HG02642 (cell line): ENCODE data around the gene MAP4K3.
"Not testable (repeated sequence)": the region's sequence is repeated elsewhere in the genome, so short reads cannot be mapped to it uniquely, and the experiment has no call there.

Source experiments
- ATAC-seq: cut with Tn5 transposase; IDR thresholded peaks from one replicate; pipeline ENCODE4 v1.9.1; 2021; ENCODE audit warnings: mild to moderate bottlenecking; ENCODE audit not compliant: unreplicated experiment, poor library complexity

The MAP4K3 gene

GRCh38 chr2:39260087-39260486 lies 177.0 kb downstream of the MAP4K3 start:
- ATAC-seq = no peak

GRCh38 chr2:39256040-39256439 lies 181.0 kb downstream of the MAP4K3 start:
- ATAC-seq = no peak

DNA sequence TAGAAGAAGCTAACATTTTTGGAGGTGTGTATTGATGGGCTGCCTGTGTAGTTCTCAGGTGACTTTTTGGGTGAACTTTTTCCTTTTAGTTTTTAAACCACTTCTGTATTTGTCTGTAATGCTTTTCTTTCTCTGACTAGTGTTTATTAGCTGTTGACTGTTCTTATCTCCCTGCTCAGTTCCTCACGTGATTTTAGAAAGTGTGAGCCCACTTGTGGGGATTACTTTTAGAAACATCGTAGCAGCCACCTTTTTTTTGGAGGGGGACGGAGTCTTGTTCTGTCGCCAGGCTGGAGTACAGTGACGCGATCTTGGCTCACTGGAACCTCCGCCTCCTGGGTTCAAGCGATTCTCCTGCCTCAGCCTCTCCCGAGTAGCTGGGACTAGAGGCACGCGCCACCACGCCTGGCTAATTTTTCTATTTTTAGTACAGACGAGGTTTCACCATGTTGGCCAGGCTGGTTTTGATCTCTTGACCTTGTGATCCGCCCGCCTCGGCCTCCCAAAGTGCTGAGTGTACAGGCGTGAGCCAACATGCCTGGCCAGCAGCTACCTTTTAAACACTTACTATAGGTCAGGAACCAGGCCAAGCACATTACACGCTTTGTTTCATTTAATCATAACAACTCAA lies 184.1 kb downstream of the MAP4K3 start:
- no peak for ATAC-seq

DNA sequence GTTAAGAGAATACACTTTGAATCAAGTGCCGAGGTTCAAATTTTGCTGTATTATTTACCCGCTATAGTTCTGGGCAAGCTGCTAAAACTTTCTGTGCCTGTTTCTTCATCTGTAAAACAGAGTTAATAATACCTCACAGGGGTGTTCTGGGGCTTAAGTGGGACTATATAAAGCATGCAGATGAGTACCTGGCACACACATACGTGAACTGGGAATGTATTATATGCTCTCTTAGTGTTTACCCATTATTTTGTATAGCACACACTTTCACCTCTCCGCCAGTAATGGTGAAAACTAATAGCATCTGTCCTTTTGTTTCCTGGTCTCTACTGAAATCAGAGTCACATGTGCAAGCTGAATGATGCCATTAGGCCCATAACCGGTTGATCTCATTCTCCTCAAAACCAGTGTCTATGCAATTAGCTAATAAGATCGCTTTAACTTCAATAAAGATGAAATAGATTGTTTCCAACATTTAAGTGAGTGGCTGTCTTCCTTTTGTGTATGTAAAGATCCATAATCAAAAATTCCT lies 189.5 kb downstream of the MAP4K3 start:
- no peak for ATAC-seq

DNA sequence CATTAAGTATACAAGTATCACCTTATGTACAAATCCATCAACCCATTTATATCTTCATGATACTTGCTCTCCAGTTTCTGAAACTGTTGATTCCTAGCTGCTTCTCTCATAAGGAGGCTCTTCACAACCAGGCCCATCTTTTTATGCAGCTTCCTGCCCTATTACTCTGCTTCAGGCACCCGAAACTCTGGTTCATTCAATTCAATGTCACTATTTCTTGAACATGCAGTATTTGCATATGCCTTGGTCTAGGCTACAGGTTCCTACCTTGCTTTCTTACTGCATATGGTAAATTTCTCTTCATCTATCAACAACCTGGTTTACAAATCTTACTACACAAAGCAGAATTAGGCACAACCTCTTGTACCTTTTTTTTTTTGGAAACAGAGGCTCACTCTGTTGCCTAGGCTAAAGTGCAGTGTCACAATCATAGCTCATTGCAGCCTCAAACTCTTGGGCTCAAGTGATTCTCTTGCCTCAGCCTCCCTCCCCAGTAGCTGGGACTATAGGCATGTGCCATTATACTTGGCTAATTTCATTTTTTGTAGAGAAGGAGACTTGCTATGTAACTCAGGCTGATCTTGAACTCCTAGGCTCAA lies 190.6 kb downstream of the MAP4K3 start:
- no peak for ATAC-seq

GRCh38 chr2:39244963-39245625 lies 192.0 kb downstream of the MAP4K3 start:
- ATAC-seq = not testable (repeated sequence)

GRCh38 chr2:39244241-39244862 lies 192.7 kb downstream of the MAP4K3 start:
- not testable (repeated sequence) for ATAC-seq

DNA sequence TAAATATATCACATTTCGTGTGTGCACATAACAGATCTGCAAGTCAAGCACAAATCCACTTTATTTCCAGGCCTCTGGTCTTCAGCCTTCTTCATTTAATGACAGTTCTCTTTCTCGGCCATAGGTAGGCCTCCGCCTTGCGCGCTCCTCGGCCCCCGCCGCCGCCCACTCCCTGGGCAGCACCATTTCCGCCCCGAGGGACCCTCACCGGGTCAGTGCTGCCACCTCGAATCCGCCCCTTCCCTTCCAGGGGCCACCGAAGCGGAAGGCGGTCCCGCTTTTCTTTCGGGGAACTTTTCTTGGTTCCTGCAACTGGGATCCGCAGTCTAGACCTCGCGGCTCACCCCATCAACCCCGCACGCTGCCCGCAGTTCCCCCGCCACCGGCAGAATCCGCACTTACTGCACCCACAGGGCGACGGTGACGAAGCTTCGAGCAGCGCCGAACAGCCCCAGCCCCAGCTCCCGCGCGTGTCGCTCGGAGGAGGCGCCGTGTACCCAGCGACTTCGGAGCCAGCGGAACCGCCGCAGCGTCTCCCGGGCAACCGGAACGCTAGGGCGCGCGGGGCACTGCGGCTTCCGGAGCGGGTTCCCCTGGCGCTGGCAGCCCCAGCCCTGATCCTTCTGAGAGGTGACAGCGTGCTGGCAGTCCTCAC lies 193.5 kb downstream of the MAP4K3 start, which contains the start of gene CDKL4:
Gene CDKL4 (minus strand): TSS at position 502 of the 655 bp plus-strand sequence.
- ATAC-seq = peak; percentile 71

DNA sequence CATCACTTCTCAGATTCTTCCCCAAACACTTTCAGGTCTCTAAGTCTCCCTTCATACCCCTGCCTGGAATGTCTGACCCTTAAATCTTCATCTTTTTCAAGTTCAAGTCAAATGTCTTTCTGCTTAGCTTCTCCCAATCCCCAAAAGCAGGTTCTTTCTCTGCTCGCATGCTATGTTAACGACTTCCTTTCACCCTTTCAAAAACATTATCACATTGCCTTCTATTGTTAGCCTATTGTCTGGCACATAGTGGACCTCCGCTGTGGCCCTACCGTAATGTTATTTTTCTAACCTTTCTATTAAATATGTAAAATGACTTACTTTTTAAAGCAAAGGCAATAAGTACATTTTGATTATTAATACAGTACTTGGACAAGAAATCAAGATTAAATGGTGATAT lies 195.5 kb downstream of the MAP4K3 start:
- ATAC-seq = no peak

DNA sequence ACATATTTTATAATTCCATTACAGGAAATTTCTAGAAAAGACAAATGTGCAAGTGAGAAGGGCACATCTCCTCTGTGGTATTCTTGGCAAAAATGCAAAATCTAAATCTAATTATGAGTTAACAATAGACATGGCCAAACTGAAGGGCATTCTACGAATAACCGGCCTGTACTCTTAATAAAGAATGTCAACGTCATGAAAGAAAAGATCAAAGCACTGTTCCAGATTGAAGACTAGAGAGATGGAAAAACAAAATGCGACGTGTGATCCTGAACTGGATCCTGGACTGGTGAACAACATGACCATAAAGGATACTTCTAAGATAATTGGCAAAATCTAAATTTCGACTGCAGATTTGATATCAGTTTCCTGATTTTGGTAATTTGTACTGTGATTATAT lies 196.3 kb downstream of the MAP4K3 start:
- no peak for ATAC-seq

GRCh38 chr2:39234754-39235153 lies 202.3 kb downstream of the MAP4K3 start:
- no peak for ATAC-seq

DNA sequence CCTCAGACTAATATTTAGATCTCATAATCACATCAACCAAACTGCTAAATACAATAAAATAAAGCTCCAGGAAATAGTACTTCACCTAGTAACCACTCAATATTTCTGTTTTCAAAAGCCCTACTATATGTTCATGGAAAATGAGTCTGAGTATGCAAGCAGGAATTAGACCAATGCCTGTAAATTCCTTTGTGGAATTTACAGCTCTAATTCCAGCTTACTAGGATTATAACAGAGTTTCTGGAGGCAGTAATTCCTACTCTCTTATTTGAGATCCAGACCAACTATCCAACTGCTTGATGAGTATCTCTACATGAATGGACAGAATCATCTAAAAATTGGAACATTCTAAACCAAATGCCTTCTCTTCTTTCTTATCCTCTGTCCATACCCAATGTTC lies 204.9 kb downstream of the MAP4K3 start:
- ATAC-seq = no peak

DNA sequence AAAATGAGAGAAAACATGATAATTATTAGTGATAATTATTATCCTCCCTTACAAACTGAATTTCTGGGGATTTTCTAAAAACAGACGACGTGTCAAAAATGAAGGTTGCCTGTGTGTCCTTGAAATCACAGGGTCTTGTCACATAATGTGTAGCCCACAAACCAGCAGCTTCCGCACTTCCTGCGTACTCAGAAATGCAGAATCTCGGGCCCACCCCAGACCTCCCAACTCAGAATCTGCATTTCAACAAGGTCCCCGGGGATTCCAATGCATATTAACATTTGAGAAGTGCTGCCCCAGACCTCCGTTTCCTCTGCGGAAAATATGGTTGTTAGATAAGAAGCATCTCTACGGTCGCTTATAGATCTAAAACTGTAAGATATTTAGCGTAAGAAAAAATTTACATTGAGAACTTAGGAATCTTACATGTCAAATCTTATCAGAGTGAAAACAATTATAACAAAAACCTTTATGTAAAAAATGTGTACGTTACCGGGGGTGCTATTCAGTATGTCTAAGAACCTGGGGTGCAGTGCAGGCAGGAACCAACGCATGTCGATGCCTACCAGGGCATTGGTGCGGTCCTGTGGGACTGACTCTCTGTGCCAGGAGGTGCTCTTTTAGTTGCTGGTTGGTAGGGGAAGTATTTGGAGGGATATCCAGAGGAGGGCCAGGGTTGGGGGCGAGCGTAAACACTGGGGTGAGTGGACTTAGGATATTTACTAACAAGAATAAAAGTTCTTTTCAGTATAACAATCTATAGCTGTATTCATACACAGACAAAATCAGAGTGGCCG lies 208.5 kb downstream of the MAP4K3 start:
- peak; percentile 22 for ATAC-seq

GRCh38 chr2:39227628-39228412 lies 209.3 kb downstream of the MAP4K3 start:
- ATAC-seq = peak; percentile 79

- ATAC-seq = no peak
Measured at GRCh38 chr2:39225567-39225966, 211.5 kb downstream of the MAP4K3 start.

- ATAC-seq = no peak
Measured at GRCh38 chr2:39223909-39224308, 213.2 kb downstream of the MAP4K3 start.

DNA sequence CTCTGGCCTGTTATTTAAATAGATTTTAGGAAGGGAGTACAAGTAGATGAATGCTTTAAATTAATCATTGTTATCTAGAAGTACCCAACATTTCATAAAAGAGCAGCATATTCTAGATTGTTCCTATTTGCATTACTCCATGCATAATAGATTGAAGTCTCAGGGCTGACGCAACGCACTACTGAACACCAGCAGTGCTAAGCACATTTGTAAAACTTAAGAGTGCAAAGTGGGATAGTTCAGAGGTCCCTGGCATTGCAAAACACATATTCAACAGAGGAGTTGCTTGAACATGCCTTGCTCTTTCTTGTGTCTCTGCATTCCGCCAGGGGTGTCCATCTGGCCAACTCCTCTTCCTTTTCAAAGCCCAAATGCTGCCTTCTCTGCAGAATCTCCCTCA lies 215.6 kb downstream of the MAP4K3 start:
- no peak for ATAC-seq

- no peak for ATAC-seq
Measured at GRCh38 chr2:39220136-39220535, 216.9 kb downstream of the MAP4K3 start.

- no peak for ATAC-seq
Measured at GRCh38 chr2:39218391-39218790, 218.7 kb downstream of the MAP4K3 start.
